GM11168 (cell line): ENCODE data around the gene TCEAL6.
"Not testable (repeated sequence)": the region's sequence is repeated elsewhere in the genome, so short reads cannot be mapped to it uniquely, and the experiment has no call there.

Source experiments
- in situ Hi-C: fragments of 300-500 bp; cut with MboI; formaldehyde crosslinking; loops from one replicate; pipeline ENCODE4 v1.12.0; 2022; ENCODE audit warnings: low sequenced_read_pairs; ENCODE audit not compliant: unreplicated experiment

TCEAL6 gene

GRCh38 chrX:102142274-102142673 lies at the start of gene TCEAL6:
Gene TCEAL6 (minus strand): TSS chrX:102142481.
- in situ Hi-C loops = not testable (repeated sequence)

DNA sequence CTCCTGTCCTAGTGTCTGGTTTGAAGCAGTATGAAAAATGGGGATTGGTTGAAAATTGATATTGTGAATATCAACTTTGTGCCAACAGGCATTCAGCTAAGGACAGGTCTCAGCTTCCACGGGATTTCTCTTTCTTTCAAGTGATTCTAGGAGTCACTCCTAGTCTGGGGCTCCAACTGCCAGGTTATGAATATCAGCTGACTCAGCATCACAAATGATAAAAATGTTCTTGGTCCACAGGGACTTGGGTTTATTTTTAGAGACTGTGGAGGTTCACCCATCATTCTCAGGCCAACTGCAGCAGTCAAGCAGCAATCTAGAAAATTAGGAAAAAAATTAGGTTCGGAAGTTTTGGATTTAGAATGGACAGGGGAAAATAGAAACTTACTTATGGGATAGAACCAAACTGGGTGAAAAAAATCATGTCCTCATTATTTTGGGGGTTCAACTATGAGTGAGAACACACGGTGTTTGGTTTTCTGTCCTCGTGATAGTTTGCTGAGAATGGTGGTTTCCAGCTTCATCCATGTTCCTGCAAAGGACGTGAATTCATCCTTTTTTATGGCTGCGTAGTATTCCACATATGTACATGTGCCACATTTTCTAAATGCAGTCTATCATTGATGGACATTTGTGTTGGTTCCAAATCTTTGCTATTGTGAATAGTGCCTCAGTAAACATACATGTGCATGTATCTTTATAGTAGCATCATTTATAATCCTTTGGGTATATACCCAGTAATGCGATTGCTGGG lies 43.9 kb upstream of the TCEAL6 start:
- in situ Hi-C loops = no loop called here

DNA sequence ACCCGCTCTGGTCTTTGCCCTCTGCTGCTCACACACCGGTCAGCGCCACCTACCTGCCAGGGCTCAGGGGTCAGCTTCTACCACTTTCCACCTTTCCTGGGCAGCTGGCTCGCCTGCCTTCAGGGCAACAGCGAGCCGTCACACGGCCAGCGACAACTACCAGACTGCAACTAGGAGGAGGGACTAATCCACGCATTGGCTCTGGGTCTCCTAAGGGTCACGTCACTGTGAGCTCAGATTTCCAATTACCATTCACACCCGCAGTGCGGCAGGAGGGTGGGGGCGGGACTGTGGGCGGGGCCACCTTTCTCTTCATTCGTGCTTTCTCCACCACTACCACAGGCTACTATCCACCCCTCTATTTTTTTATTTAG lies 13.5 kb upstream of the TCEAL6 start, which contains the start of gene BEX5:
Gene BEX5, minus strand, starts transcription at position 172 of the 374 bp plus-strand sequence. CDS start 1,712 bp downstream, outside the sequence.
- in situ Hi-C loops = no loop called here

DNA sequence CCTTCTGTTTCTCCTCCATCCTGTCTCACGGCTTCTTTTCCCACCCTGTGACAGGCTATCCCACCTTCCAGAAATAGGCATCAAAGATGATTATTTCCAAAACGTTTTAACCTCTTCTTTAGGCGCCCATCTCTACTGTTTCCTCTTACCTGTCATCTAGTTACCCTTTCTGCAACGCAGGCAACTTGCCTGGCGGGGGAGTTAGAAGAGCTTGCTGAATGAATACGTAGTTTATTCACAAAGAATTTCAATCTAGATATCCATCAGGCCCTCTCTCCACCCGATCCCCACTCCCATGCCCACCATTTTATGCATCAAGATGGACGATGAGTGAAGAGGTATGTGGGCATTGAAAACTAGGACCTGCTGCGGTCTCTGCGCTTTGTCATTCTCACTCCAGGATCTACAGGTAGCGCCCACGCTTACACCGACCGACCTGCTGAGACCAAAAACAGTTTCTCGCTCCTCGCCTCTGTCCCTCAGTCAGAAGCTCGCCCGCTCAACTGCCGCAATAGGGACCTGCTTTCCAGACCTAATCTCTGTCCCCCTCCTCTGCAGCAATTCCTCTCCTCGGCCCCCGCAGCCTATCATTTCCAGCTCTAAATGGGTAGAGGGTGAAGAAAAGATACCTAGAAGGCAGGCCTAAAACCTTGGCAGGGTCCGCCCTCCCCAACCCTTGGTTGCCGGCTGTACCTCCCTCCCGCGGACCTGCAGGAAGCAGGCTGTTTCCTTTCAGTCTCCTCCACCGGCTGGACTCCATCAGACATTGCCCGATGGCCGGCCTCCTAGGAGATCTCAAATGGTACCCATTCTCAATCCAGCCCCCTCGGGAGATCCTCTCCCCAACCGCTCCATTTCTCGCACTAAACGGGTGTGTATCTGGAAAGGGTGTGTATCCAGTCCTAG lies 12.9 kb upstream of the TCEAL6 start:
- in situ Hi-C loops = no loop called here

- in situ Hi-C loops = no loop called here
Observed at GRCh38 chrX:102154218-102154860, 12.1 kb upstream of the TCEAL6 start.

DNA sequence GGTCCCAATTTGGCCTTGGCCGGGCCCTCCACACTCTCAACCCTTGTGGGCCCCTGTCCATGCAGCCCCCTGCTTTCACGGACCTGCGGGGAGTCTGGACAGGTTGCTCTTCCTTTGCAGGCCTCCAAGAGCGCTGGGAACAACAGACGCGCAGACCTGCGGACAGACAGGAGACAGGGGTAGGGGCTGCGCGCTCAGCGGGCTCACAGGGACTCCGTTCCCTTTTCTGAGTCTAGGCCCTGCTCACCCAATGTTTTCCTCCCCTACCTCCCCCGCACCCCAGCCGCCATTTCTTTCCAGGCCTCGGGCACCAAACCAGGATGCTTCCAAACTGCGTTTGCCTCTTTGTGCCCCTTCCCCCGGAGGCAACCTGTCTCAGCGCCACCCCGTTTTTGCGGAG lies 650 bp downstream of the TCEAL6 start:
- in situ Hi-C loops = not testable (repeated sequence)

- in situ Hi-C loops = not testable (repeated sequence)
Observed at GRCh38 chrX:102140876-102141275, 1.4 kb downstream of the TCEAL6 start.

GRCh38 chrX:102138064-102138463 lies 4.2 kb downstream of the TCEAL6 start:
- in situ Hi-C loops = no loop called here

DNA sequence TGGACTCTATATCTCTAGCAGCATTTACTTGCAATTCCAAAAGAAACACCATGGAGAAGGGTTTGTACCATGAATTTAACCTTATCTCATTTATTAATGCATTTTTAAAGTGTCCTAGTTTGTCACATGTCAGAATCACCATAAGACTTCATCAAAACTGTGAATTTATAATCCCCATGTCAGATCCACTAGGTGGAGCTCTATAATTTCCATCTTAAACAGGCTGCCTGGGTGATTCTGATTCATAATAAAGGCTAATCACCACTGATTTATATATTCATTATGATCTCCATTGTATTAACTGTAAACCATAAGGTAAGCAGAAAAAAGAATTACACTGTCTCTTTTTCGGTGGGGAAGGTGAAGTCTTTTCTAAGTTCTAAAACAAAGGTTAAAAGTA lies 12.8 kb downstream of the TCEAL6 start:
- in situ Hi-C loops = no loop called here

- in situ Hi-C loops = no loop called here
Observed at GRCh38 chrX:102126863-102127262, 15.4 kb downstream of the TCEAL6 start.

- in situ Hi-C loops = not testable (repeated sequence)
Observed at GRCh38 chrX:102126080-102126818, 16.0 kb downstream of the TCEAL6 start.

DNA sequence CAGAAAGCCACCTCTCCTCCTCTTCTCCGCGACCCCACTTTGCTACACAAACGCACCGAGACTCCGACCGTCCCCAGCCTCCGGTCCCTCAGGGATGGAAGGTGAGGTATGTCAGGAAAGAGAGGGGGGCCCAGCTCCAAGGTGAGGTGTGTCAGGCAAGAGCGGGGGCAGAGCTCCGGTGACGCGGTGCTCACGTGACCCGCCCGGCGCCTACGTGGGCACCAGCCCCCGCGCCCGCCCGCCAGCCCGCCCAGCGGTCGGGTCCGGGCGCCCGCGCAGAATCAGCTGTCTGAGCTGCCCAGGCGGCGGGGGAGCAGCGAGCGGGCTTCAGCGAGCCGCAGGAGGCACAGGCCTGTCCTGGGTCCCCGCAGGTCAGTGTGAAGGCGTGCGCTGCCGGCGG lies 16.8 kb downstream of the TCEAL6 start, which contains the start of gene TCEAL2:
Gene TCEAL2, plus strand, starts transcription at position 244 of the 400 bp plus-strand sequence. CDS start 1,152 bp downstream, outside the sequence.
- in situ Hi-C loops = not testable (repeated sequence)

- in situ Hi-C loops = not testable (repeated sequence)
Observed at GRCh38 chrX:102125014-102125413, 17.3 kb downstream of the TCEAL6 start.

DNA sequence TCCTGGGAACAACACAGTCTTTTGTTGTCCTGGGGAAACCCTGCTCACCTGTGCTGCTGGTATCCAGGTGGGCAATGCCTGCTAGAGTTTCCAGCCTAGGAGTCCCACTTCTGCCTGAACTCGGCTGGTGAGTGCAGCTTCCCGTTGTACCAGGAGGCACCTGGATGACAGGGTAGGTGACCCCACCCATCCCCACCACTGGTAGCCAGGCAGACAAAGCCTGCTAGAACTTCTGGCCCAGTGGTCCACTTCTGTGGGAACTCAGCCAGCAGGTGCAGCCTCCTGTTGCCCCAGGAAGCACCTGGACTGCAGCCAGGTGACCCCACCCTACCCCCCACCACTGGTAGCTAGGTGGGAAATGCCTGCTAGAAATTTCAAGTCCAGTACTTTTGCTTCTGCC lies 26.5 kb downstream of the TCEAL6 start:
- in situ Hi-C loops = no loop called here

DNA sequence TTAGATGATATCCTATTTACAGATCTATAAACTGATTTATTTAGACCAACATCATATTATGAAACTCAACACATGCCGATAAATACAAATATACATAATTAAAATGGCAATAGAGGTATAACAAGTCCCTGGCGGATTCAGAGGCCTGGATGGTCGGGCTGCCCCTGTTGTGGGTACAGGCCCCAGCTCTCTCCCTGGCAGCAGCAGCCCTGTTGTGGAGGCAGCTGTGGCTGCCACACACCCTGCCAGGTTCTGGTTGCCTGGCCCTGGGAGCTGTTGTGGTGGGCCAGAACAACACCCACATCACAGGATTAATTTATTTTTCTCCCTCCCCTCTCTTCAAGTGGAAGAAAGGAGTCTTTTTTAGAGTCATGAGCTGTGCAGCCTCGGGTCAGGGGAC lies 28.9 kb downstream of the TCEAL6 start:
- in situ Hi-C loops = no loop called here
